Eye (tissue), 1 donor: ENCODE results near the gene REEP1.

Source experiments
- DNase-seq: peaks from one replicate; pipeline ENCODE4 v3.0.0-alpha.2; 2015

REEP1 gene, protein sequence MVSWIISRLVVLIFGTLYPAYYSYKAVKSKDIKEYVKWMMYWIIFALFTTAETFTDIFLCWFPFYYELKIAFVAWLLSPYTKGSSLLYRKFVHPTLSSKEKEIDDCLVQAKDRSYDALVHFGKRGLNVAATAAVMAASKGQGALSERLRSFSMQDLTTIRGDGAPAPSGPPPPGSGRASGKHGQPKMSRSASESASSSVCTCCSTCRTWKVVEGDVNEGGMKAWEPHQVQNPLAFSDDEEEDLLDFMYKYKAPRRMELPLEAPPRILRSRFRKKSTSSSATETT

DNA sequence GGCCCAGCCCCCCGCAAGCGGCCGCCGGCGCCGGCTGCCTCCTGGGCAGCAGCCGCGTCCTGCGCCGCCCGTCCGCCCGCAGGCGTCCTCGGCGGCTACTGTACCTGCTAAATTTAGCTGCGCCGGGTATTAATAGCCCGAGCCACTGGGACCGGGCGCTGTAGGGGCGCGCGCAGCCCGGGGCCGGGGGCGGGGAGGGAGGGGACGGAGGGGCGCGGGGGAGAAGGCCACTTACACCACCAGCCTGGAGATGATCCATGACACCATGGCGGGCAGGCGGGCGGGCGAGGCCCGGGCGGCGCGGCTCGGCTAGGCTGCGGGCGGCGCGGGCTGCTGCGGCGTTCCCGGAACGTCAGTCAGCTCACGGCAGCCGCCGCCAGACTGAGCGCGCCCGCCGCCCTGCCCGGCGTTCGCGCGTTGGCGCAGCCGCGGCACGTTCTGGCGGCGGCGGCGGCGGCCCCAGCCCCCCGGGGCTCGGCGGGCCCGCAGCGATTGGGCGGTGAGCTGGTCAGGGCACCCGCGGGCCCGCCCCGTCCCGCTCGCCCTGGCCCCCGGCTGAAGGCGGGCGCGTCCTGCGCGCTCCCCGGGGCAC lies at the start of gene REEP1:
REEP1 (minus strand) TSS at position 383 of the 592 bp plus-strand sequence; CDS start at position 267, 116 bp downstream.
- DNase-seq = peak; percentile 63

DNA sequence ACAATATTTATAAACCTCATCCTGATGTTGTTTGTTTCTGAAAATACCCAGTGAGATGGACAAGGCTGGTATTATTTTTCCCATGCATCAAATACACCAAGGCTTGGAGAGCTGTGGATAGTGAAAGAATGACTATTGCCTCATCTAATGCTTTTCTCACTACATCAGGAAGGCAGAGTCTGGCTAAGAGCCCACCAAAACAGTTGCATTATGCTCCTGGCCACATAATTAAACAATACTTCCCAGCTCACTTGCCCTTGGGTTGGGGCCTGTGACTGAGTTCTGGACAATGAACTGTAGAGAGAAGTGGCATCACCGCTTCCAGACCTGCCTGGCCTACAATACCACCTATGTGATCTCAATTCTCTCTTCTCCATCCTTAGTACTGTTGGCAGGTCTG lies 46.4 kb upstream of the REEP1 start:
- no peak for DNase-seq

DNA sequence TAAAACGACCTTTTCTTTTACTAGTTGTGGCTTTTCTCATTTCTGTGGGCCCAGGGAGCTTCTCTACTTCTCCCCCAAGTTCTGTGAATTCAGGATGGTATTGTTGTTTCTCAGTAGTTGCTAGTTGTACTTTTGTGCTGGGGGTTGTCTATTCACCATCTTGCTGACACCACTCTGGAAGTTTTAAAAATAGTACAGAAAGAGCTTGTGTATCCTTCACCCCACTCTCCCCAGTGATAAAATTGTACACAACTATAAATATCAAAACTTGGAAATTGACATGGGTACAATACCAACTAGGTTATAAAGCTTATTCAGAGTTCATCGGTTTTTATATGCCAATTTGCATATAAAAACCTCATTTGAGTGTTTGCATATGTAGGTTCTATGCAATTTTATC lies 45.3 kb upstream of the REEP1 start:
- no peak for DNase-seq

DNA sequence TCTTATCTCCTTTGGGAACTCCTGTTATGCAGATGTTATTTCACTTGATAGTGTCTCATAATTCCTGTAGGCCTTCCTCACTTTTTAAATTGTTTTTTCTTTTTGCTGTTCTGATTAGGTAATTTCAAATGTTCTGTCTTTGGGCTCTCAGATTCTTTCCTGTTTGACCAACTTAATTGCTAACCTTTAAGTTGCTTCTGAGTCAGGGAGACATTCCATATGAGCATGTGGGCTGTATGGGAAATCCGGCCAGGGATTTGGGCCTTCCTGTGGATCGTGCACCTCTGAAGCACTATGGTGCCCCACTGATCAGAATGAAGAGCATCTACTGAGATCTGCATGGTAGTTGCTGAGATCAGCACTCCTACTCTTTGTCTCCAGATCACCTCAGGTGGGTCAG lies 44.7 kb upstream of the REEP1 start:
- no peak for DNase-seq

DNA sequence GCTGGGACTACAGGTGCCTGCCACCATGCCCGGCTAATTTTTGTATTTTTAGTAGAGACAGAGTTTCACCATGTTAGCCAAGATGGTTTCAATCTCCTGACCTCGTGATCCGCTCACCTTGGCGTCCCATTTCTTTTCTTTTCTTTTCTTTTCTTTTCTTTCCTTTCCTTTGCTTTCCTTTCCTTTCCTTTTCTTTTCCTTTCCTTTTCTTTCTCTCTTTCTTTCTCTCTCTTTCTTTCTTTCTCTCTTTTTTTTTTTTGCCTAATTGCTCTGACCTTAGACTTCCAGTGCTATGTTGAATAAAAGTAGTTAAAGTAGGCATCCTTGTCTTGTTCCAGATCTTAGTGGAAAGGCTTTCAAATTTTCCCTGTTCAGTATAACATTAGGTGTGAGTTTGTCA lies 41.0 kb upstream of the REEP1 start:
- no peak for DNase-seq

DNA sequence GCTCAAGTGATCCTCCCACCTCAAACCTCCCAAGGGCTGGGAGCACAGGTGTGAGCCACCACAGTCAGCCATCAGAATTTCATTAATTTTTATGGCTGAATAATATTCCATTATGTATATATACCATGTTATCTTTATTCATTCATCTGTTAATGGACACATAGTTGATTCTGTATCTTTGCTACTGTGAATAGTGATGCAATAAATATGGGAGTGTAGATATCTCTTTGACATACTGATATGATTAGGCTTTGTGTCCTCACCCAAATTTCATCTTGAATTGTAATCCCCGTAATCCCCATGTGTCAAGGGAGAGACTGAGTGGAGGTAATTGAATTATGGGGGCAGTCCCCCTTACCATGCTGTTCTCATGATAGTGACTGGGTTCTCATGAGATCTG lies 38.2 kb upstream of the REEP1 start:
- no peak for DNase-seq

DNA sequence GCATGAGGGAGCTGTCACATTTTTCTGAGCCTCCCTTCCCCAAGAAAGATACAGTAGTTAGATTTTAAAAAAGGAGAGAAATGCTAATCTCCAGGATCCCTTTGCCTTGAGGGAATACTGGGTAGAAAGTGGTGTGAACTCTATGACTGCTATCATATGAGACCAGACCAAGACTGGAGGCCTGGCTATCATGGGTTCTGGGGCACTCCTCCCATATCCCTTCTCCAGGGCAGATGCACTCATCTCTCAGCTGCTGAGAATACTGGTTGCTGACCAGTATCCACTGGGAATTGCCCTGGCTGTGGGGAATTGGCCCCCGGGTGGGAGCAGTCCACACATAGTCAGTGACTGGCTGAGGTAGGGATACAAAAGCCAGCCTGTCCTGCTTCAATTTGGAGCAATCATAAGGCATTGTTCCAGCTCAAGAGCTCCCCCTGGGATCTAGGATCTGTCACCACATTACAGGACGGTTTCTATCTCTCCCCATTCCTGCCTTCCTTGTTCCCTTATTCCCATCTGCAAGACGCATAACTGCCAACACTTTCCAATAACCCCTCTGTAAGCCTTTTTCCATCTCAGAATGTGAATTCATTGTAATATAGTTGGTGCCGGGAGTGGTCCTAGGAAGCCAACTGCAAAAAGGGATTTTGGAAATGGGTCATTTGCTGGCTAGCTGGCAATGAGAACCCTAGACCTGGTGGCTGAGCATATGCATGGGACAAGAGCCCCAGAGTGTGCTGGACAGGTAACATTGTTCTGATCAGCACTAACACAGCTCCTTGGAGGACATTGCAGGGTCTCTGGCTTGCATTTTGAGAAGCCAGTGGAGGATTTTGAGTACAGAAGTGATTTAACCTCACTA lies 35.4 kb upstream of the REEP1 start:
- DNase-seq = peak; percentile 78

DNA sequence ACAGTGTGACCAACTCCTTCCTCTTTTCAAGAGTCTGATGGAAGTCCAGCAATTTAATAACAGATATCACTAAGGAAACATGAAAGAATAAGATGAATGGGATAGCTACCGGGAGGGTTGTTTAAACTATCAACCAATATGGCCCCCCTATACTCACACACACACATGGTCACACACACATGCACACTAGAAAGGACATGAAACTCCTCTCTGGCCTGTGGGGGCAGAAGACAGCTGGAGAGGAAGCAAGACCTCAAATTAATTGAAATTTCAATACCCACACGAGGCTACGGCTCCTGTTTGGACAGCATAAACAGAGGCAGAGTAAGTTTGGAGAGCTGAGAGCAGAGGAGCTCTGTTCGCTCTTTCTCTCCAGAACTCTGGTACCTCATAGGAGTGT lies 34.7 kb upstream of the REEP1 start:
- no peak for DNase-seq

DNA sequence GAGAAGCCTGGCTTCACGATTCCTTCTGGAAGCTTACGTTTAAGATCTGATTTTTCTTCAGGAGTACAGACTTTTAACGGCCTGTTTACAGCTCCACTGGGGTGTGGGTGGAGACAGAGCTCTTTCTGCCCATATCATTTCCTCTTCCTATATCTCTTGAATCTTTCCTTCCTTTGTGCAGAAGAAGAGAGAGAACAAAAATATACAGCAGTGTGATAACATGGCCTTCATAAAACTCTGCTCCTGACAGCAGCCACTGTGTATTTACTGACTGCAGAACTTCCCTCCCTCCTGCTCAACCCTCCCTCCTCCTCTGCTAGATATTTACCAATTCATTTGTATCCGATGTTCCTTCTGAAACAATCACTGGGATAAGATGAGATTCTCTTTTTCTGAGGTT lies 34.1 kb upstream of the REEP1 start:
- DNase-seq = no peak

DNA sequence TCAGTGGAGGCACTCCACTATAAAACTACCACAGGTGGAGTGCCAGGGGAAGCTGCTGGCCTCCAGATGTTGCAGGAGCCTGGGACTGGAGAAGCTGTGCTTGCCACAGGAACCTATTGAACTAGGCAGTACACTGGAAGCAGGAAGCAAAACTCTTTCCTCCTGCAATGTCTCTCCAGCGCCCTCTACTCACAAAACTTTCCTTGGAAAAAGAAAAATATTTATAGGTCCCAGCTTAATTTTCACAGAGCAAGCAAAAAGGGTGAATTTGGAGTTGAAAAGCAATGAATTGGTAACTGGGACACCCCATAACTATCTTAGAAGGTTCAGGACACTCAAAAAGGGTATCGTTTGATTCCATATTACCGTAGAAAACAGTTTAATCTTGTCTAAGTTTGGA lies 33.2 kb upstream of the REEP1 start:
- no peak for DNase-seq

DNA sequence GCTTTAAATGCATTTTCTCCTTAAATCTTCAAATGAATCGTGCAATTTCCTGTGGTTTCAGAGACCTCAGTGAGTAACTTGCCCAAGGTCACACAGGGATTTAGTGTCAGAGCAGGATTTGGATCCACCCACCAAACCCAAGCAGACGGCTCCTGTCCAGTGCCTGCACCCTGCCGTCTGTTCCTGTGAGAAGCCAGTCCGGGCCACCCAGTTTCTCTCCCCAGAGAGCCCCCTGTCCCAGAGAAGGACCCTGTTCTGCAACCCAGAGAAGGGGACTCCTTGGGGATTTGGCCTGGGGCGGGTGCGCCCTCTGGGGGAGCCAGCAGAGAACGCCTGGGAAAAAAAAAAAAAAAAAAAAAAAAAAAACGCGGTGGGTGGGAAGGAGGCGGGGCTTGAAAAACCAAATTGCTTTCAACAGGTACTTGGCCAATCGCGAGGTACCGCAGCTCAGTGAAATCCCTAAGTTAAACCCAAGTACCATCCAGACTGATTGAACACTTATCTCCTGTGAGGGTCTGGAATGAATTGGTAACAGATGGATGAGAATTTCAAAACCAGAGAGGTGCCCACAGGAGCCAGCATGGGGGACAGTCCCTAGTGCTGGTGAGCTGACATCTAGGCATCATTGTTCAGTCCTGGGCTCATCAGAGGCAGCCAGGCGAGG lies 30.9 kb upstream of the REEP1 start:
- DNase-seq = peak; percentile 75

DNA sequence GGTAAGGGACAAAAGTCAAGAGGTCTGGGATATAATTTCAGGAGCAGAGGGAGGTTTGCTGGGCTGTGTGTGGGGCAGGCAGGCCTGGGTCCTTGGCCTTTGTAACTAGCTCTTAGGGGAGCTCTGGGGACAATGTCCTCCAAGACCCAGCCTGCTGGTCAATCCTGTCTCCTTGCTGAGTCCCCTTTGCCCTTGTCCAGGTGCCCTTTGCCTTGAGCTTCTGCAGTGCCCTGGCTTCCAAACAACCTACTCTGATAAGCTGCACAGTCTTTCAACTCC lies 30.0 kb upstream of the REEP1 start:
- DNase-seq = no peak

DNA sequence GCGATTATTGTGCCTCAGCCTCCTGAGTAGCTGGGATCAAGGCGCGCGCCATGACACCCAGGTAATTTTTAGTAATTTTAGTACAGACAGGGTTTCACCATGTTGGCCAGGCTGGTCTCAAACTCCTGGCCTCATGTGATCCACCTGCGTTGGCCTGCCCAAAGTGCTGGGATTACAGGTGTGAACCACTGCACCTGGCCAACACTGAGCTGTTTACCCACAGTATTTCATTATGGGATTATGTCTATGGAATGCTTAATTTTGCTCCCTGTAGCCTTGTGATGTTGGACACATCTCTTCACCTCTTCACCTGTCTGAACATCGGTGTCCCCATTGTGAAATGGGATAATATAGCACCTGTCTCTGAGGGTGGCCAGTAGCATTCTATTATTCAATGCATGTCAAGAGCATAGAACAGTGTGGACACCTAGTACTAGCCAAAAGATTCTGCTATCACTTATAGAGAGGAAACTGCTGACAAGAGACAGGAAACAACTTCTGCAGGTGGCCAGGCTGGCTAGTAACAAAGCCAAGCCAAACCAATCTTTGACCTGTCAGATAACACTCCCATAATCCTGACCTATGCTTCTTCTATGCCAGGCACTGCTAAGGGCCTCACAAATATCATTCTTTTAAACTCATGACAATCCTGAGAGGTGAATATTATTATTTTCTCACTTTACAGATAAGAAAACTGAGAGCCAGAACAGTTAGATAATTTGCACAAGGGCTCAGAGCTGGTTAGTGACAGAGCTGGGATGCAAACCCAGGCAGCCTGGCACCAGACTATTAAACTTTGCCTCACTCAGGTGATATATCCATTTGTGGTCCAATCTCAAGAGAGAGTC lies 29.4 kb upstream of the REEP1 start:
- DNase-seq = no peak

DNA sequence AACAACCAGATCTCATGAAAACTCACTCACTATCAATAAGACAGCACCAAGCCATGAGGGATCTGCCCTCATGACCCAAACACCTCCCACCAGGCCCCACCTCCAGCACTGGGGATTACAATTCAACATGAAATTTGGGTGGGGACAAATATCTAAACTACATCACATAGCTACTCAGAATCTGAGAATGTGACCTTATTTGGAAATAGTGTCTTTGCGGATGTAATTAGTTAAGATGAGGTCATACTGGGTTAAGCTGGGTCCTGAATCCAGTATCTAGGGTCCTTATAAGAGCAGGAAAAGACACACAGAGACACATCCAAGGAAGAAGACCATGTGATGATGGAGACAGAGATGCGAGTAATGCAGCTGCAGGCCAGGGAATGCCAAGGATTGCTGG lies 27.5 kb upstream of the REEP1 start:
- no peak for DNase-seq

DNA sequence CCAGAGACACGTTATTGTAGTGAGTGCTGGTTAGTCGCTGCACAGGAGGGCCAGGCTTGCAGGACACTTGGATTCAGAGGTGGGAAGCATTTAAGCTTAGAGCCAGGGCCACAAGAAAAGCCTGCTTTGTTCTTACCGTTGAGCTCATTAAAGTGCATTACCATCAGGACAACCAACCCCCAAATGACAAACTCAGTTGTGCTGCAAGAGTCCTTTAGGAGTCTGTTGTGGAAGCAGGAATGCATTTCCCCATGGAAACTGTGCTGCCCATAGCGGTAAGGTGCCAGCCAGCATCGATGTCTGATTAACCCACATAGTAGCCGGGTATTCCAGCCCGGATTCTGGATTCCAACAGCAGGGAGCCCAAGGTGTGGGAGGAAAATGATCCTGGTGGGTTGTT lies 23.4 kb upstream of the REEP1 start:
- DNase-seq = peak; percentile 87

DNA sequence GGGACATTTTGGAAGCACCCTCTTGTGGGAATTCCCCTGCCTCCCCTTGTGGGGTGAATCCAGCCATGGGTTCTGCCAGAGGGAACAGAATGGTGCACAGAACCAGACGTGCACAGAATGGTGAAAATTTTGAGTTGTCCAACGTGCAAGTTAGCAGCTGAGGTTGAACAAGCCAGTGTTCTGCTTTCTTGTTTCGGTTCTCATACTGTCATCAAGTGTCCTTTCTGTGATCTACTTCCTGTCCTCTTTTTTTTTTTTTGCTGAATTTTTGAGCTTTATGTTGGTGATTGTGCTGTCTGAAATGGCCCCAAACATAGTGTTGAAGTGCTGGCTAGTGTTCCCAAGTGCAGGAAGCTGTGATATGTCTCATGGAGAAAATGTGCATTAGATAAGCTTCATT lies 21.5 kb upstream of the REEP1 start:
- DNase-seq = no peak

DNA sequence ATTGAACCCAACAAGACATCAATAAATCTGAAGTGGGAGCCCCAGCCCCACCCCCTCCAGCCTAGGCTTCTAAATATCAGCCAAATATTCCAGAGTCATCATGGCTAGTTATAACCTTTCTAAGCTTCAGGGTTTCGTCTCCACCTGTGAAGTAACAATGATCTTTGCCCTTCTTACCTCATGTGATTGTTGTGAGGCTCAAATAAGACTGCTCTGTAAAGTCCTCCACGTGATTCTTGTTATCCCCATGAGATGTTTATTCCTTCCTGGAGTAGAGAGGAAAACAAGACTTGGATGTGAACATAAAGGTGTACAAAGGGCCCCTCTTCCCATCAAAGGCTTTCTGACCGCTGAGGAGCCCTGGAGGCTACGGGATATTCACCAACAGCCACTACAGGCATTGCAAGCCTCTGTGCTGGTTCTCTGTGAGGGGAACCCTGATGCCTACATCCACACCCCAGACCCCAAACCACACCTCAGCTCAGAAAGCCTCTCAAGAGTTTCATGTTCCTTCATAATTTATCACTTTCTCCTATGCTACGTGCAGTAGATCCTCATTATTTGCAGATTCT lies 20.1 kb upstream of the REEP1 start:
- DNase-seq = no peak

DNA sequence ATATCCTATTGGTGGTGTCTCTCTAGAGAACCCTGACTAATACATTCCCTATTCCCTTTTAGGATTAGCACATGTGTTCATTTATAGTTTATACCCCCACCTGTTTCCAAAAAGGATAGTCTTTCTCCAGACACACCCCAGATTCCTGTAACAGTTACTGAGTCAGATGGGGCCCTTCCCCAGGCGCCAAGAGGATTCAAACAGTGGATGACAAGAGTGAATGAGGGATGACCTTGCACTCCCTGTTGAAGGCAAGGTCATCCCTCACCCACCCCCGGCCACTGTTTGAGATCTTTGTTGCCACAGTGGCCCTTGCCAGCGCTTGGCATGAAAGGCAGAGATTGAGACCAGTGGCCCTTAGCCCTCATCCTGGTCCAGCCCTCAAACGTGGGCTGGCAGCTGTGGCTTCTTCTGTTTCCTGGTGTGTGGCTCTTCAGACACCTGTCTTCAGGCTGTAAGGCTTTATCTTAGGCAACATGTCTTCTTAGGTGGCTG lies 15.3 kb upstream of the REEP1 start:
- DNase-seq = no peak

DNA sequence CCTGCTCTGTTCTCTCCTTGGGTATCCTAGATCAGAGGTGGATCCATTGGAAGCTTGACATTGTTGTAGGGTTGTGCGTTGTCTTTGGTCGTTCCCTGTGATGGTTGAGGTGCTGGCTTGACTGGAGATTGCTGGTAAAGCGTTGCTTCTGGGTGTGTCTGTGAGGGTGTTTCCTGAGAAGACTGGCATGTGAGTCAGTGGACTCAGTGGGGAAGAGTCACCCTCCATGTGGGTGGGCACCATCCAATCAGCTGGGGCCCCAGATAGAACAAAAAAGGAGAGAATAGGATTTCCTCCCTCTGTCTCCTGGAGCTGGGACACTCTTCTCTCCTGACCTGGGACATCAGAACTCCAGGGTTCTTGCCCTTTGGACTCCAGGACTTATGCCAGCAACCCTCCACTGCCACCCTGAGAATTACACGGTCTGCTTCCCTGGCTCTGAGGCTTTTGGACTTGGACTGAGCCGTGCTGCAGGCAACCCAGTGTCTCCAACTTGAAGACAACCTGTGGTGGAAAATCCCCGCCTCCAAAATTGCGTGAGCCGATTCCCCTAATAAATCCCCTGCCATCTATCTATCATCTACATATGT lies 14.8 kb upstream of the REEP1 start:
- no peak for DNase-seq

DNA sequence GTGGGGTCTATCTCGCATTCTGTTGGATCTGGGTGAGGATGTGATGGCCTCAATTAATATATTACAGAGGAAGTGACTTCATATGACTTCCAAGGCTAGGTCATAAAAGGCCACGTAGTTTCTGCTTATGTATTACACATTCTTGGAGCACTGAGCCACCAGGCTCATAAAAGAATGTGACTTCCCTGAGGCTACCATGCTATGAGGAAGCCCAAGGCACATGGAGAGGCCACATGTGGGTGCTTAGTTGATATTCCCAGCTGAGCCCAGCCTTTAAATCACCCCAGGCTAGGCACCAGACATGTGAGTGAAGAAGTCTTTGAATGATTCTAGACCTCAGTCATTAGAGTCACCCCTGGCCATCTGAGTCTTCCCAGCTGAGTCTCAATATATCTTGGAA lies 13.3 kb upstream of the REEP1 start:
- no peak for DNase-seq

DNA sequence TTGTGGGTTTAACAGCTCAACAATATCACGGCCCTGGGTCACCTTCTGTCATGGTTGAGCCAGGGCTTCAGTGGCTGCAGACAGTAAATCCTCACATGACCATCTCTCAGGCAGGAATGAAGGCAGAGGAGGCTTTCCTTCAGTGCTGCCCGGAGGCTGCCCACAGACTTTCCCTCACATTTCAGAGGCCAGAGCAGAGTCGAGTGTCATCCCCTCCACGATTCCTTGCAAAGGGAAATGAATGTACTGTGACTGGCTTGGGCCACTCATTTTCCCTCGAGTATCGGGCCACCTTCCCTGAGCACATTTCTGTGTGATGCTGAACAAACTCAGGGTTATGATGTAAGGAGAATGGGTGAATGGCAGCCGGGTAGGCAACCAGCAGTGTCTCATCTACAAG lies 10.0 kb upstream of the REEP1 start:
- no peak for DNase-seq
